Neuron (in vitro differentiated cells): ENCODE data around the gene KIF6.

ENCODE experiments used
- H2AFZ ChIP-seq: one replicate; pipeline ENCODE4 v1.6.1; 2013; ENCODE audit warnings: low read depth, mild to moderate bottlenecking, inconsistent platforms, low read length, moderate library complexity
- H3K27me3 ChIP-seq: one replicate; pipeline ENCODE4 v1.6.1; 2013; ENCODE audit warnings: low read length; ENCODE audit not compliant: insufficient read depth
- H3K36me3 ChIP-seq: one replicate; pipeline ENCODE4 v1.6.1; 2013; ENCODE audit warnings: low read length; ENCODE audit not compliant: insufficient read depth
- H3K4me1 ChIP-seq: one replicate; pipeline ENCODE4 v1.6.1; 2013; ENCODE audit warnings: low read length; ENCODE audit not compliant: insufficient read depth
- H3K4me3 ChIP-seq: 2 replicates; pipeline ENCODE4 v1.5.1; 2013; ENCODE audit warnings: mild to moderate bottlenecking, low read length, moderate library complexity
- H3K9me3 ChIP-seq: one replicate; pipeline ENCODE4 v1.6.1; 2013; ENCODE audit warnings: low read length

The KIF6 gene

DNA sequence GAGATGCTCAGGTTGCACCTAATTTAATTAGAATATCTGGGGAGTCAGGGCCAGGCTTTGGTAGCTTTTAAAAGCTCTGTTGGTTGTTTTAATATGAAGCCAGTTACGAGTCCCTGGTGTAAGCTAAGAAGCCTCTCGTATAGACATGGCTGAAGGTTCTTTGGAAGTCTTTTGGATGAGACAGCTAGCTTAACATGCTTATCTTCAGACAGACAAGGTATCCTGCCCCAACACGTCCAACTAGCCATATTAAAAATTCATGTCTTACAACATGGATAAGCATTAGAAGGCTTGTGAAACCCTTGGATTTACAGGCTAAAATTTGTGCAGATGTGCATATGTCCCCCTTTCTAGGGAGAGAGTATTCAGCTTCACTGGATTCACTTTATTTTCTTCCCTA lies 297.1 kb downstream of the KIF6 start:
- Histone ChIP-seq H3K4me1 (peaks cover 26% of the 10 kb centered on the region), H3K27me3 (no peaks in the 10 kb centered on the region), H2AFZ (no peak overlapping the region), H3K36me3 (no peaks in the 10 kb centered on the region), H3K9me3 (no peaks in the 10 kb centered on the region), H3K4me3 (no peak overlapping the region)

DNA sequence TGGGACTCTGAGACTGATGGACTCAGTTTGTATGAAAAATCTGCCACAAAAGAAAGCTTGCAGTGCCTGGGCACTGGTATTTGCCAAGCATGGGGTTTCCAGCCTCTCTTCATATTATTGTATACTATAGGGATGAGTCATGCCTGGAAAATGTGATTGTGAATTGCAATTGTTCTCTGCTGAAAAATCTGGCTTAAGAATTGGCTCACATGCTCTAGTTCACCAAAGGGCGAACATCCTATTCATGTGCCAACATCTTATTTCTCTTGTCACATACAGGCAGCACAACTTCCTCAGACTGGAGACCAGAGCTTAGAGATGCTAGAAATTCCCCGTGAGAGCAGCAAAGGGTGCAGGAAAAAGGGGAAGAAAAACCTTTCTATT lies 299.1 kb downstream of the KIF6 start:
- peak overlapping the region; percentile 1 for H2AFZ ChIP-seq
- H3K4me1 ChIP-seq, result peaks cover 30% of the 10 kb centered on the region
- no peaks in the 10 kb centered on the region for H3K9me3 ChIP-seq
- H3K4me3 ChIP-seq, result no peak overlapping the region
- no peaks in the 10 kb centered on the region for H3K27me3 ChIP-seq
- no peaks in the 10 kb centered on the region for H3K36me3 ChIP-seq

DNA sequence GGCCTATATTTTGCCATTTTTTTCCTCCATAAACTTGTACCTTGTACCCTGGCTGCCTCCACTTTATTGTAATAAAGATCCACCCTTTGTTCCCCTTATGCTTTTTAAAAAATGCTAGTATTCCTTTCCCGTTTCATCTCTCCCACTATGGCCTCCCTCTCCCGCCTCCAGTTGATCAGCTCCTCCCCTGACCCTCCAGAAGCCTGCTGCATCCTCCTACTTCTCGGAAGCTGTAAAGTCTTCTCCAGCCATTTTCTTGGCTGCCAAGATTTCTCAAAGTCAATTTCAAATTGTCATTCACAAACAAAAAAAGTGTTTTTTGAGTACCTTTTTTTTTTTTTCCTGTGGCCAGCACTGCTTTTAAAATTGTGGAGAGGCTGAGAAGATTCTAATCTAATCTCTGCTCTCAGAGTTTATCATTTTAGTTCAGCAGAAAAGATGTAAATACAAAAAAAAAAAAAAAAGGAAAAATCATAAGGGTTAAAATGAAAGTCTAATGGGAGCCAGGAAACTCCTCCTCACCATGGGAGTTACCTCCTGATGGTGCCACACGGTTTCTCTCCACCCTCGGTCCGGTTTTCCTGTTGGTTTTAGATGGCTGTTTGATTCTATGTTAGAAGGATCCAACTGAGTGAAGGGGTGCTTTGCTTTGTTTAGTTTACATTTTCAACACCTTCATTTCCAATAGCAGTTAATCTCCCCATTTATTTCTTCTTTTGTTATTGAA lies 299.7 kb downstream of the KIF6 start:
- H3K27me3 ChIP-seq, result no peaks in the 10 kb centered on the region
- H3K36me3 ChIP-seq, result no peaks in the 10 kb centered on the region
- H2AFZ ChIP-seq, result peak overlapping the region; percentile 1
- peaks cover 30% of the 10 kb centered on the region for H3K4me1 ChIP-seq
- H3K4me3 ChIP-seq, result no peak overlapping the region
- no peaks in the 10 kb centered on the region for H3K9me3 ChIP-seq

DNA sequence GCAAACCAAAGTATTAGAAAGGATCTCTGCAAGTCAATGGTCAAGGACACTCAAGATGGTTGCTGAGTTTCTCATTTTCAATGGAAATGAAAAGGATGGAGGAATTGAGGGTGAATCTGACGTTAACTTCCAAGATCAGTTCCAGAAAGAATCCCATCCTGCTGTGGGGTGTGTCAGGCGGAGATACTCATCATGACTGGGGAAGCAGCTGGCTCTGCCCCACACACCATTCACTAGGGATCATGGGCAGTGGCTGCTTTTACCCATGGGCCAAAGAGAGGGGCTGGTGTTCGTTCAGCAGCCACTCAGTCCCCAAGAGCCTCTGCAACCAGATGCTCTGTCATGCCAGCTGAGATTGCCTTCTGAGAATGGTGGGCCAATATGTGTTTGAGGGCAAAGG lies 300.4 kb downstream of the KIF6 start:
- H3K36me3 ChIP-seq, result no peaks in the 10 kb centered on the region
- H3K4me1 ChIP-seq, result peaks cover 30% of the 10 kb centered on the region
- H3K27me3 ChIP-seq, result no peaks in the 10 kb centered on the region
- H3K4me3 ChIP-seq, result no peak overlapping the region
- H3K9me3 ChIP-seq, result no peaks in the 10 kb centered on the region
- no peak overlapping the region for H2AFZ ChIP-seq

DNA sequence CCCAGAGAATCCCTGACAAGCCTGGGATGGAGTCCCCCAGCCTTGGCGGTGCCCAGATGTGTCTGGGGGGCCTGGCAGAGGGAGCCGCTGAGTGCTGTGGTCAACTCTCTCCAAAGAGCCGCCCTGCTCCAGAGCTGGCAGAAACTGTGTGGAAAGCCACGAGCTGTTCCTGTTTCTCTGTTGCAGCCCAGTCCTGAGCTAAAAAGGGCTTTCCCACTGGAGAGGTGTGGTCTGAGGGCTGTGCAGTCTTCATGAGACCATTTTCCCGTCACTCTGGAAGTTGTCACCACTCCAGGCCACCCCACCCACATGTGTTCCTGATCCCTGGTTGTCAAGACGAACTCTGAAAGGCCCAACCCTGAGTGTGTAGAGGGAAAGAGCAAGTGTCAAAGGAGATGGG lies 303.0 kb downstream of the KIF6 start:
- no peaks in the 10 kb centered on the region for H3K27me3 ChIP-seq
- H3K4me1 ChIP-seq, result peaks cover 32% of the 10 kb centered on the region
- H2AFZ ChIP-seq, result no peak overlapping the region
- no peak overlapping the region for H3K4me3 ChIP-seq
- H3K9me3 ChIP-seq, result no peaks in the 10 kb centered on the region
- H3K36me3 ChIP-seq, result no peaks in the 10 kb centered on the region

DNA sequence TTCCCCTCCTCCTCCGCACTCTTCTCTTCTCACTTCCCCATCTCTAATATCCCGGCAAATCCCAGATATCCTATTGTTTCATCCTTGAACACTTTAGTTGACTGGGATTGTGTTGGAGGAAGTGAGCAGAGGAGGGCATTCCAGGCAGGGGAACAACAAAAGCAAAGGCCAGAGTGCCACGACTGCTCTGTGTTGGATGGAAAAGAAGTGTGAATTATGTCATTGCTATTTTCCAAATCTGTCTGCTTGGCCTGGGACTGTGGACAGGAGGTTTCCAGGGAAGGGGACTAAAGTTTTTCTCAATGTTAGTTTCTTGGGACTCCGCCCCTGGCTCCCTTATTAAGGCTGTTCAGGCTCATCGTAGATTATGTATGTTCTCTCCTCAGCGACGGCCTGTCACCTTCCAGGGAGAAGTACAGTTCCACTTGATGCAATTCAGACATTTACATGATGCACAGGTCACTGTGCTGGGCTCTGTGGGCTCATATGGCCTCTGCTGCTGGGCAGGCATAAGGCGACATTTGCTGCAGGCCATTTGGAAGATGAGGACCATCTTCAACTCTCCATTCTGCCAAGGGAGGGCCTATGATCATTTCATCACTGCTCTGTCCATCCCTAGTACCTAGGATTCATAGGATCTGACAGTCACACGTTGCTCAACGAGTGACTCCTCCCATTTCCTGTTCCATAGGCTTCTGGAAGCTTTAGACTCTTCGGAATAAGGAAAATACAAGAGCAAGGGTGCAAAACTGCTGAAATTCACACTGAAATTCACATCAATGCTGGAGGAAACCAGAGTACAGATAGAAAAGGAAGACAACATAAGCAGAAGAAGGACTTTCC lies 303.6 kb downstream of the KIF6 start:
- H3K4me3 ChIP-seq, result no peak overlapping the region
- no peak overlapping the region for H2AFZ ChIP-seq
- H3K4me1 ChIP-seq, result peaks cover 25% of the 10 kb centered on the region

DNA sequence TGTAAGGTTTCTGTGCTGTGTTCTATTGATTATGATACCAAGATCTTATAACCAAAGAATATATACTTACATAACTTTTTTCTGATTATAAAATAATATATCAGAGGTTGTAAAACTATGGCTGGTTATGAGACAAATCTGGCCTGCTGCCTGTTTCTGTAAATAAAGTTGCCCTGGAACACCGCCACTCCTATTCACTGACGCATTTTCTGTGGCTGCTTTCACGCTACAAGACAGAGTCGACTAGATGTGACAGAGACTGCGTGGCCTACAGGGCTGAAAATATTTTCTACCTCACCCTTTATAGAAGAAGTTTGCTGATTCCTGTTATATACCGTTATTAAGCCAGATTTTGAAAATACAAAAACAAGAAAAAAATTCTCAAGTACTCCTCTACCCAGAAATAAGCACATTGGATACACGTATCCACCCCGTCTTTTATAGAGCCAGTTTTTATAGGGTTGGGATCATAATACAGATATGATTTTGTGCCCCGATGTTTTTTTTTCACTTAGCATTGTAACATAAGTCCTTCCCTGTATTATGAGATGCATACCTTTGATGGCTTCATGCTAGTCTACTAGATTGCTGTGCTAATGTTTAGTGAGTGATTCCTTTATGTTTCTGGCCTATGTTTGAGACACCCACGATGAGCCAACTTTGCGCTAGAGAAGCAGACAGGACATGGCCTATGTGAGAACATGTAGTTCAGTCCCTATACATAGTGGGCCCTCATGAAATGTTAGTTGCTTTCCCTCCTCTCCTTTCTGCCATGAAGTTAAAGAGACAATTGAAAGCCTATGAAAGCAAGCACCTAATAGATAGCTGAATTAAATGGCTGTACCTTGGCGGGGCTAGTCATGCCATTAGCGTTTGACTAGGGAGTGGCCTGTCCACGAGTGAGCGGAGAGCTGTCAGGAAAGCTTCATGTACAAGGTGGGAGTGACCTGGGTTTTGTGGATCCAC lies 304.6 kb downstream of the KIF6 start:
- Histone ChIP-seq H3K27me3 (no peaks in the 10 kb centered on the region), H3K9me3 (no peaks in the 10 kb centered on the region), H3K36me3 (no peaks in the 10 kb centered on the region), H3K4me3 (no peak overlapping the region), H3K4me1 (peaks cover 16% of the 10 kb centered on the region), H2AFZ (no peak overlapping the region)

More for the DNA sequence above, 303.6 kb downstream of the KIF6 start:
- no peaks in the 10 kb centered on the region for H3K27me3 ChIP-seq
- H3K9me3 ChIP-seq, result no peaks in the 10 kb centered on the region
- H3K36me3 ChIP-seq, result no peaks in the 10 kb centered on the region

DNA sequence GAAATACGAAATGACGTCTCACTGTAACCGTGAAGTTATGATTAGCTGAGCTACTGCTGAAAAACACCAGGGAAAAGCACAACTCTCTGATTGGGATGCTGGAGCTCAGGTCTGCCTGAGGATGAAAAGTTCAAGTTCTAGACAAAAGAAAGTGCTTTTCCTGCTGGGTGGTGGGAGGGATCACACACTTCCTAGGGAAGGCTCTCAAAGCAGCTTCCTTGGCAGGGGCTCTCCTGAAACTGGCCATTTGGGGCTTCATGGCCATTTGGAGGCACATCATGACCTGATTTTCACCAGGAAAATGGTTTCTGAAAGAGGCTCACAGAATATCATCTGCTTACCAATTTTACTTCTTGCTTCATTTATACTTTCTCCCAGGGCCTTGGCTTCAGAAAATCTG lies 305.6 kb downstream of the KIF6 start:
- no peaks in the 10 kb centered on the region for H3K27me3 ChIP-seq
- no peaks in the 10 kb centered on the region for H3K9me3 ChIP-seq
- peaks cover 6% of the 10 kb centered on the region for H3K4me1 ChIP-seq
- H3K4me3 ChIP-seq, result no peak overlapping the region
- H3K36me3 ChIP-seq, result no peaks in the 10 kb centered on the region
- no peak overlapping the region for H2AFZ ChIP-seq

DNA sequence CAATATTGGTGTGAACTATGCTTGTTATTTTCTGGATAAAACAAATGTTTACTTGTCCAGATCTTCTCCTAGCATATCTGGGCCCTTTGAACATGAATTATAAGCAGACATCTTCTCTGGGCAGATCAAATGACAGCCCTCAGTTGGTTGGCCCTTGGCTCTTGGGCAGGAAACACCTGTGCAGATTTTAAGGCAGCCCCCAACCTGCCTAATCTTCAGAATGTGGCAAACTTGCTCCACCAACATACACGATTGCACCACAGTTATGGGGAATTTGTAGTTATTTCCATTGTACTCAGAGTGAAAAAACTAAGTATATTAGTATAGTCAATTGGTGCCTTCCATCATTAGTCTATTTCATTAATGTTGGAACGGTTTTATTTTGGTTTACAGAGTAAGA lies 307.8 kb downstream of the KIF6 start:
- H3K27me3 ChIP-seq, result no peaks in the 10 kb centered on the region
- no peak overlapping the region for H3K4me3 ChIP-seq
- no peaks in the 10 kb centered on the region for H3K9me3 ChIP-seq
- H3K4me1 ChIP-seq, result peaks cover 6% of the 10 kb centered on the region
- no peak overlapping the region for H2AFZ ChIP-seq
- H3K36me3 ChIP-seq, result no peaks in the 10 kb centered on the region

DNA sequence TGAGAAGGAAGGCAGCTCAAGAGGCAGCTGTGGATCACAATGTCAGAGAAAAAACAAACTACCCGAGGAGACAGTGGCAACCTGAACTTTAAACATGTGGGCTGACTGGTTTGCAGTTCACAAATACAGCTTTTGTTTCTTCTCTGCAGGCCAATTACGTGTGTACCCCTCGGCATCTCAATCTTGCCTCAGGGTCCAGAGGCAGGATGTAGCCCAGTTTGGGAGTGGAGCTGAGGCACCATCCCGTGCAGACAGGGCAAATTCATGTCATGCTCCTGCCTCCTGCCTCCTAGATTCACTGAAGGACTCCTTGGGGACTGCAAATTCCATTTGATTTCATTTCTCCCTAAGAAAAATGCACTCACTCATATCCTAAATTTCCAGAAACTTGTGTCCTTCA lies 308.5 kb downstream of the KIF6 start:
- Histone ChIP-seq H3K36me3 (no peaks in the 10 kb centered on the region), H3K4me1 (peaks cover 6% of the 10 kb centered on the region), H3K27me3 (no peaks in the 10 kb centered on the region), H3K4me3 (no peak overlapping the region), H2AFZ (no peak overlapping the region), H3K9me3 (no peaks in the 10 kb centered on the region)

DNA sequence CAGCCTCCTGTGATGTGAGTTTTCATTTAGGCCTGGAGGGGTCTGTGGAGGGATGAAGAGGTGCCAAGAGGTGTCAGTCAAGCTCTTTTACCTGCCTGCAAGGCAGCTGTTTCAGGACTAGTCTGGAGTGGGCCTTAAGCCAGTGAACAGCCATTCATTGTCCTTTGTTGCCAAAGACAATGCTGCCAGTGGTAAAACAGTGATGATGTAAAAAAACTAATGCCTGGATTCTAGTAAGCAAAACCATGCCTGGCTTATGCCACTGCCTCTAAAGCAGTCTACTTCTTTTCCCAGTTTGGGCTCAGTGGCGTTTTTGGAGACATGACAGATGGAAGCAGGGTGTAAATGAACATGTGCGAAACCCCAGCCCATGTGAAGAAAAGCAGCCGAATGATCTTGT lies 309.2 kb downstream of the KIF6 start:
- H3K9me3 ChIP-seq, result no peaks in the 10 kb centered on the region
- no peak overlapping the region for H2AFZ ChIP-seq
- H3K4me1 ChIP-seq, result peaks cover 2% of the 10 kb centered on the region
- no peaks in the 10 kb centered on the region for H3K36me3 ChIP-seq
- H3K4me3 ChIP-seq, result no peak overlapping the region
- H3K27me3 ChIP-seq, result no peaks in the 10 kb centered on the region

DNA sequence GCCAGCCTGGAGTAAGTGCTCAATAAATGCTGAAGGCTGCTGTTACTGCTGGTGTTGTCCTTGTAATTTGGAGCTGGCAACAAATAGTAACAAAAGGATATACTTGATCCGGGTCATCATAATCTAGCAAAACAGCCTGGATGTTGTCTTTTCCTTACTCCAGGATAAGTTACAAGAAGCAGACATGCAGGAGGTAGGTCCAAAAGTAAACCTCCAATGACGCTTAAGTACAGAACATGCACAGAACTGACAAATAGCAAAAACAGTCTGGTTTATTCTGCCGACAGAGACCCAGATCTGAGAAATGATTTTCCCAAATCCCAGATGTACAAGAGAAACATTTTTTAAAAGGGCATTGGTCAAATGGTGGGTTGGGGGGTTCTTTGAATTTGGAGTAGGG lies 309.7 kb downstream of the KIF6 start:
- H3K27me3 ChIP-seq, result no peaks in the 10 kb centered on the region
- no peak overlapping the region for H3K4me3 ChIP-seq
- no peak overlapping the region for H2AFZ ChIP-seq
- H3K4me1 ChIP-seq, result peaks cover 2% of the 10 kb centered on the region
- no peaks in the 10 kb centered on the region for H3K36me3 ChIP-seq
- no peaks in the 10 kb centered on the region for H3K9me3 ChIP-seq

DNA sequence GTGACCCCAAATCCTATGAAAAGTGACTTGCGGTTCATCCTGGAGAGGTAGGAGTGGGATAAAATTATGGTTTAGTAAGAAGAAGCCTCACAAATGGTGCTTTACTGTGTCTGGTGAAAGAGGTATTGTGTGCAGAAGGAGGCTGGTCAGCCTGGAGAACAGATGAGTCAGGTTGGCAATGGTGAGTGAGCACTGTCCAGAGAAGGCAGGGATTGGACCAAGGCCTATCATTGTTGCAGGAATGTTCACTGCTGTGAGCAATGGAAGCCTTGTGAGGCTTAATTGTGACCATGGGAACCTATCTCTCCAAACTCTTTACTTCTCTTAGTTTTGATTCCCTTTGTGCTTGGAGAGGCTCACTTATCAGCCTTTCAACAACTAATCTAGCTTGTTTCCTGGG lies 313.7 kb downstream of the KIF6 start:
- no peaks in the 10 kb centered on the region for H3K36me3 ChIP-seq
- H3K9me3 ChIP-seq, result no peaks in the 10 kb centered on the region
- H3K4me1 ChIP-seq, result no peaks in the 10 kb centered on the region
- no peak overlapping the region for H2AFZ ChIP-seq
- no peak overlapping the region for H3K4me3 ChIP-seq
- no peaks in the 10 kb centered on the region for H3K27me3 ChIP-seq
